ENCODE results near the gene THAP9.

The THAP9 gene

GRCh38 chr4:82890901-82891706 is 9.4 kb upstream of the THAP9 start, which contains the start of gene SEC31A (continued):
- no peak for TF ChIP-seq ZNF510 (tag by site-specific recombination; IDR thresholded peaks at IDR 0.05; ENCODE audit: insufficient replicate concordance)
- peak; percentile 97 for TF ChIP-seq PRDM4 (tag by site-specific recombination; IDR thresholded peaks at IDR 0.05)
- TF ChIP-seq, protein P1, sequence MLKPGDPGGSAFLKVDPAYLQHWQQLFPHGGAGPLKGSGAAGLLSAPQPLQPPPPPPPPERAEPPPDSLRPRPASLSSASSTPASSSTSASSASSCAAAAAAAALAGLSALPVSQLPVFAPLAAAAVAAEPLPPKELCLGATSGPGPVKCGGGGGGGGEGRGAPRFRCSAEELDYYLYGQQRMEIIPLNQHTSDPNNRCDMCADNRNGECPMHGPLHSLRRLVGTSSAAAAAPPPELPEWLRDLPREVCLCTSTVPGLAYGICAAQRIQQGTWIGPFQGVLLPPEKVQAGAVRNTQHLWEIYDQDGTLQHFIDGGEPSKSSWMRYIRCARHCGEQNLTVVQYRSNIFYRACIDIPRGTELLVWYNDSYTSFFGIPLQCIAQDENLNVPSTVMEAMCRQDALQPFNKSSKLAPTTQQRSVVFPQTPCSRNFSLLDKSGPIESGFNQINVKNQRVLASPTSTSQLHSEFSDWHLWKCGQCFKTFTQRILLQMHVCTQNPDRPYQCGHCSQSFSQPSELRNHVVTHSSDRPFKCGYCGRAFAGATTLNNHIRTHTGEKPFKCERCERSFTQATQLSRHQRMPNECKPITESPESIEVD (tag by site-specific recombination; IDR thresholded peaks at IDR 0.05), result no peak
- TF ChIP-seq ZNF404 (tag by site-specific recombination; IDR thresholded peaks at IDR 0.05), result no peak
- TF ChIP-seq, protein P2, sequence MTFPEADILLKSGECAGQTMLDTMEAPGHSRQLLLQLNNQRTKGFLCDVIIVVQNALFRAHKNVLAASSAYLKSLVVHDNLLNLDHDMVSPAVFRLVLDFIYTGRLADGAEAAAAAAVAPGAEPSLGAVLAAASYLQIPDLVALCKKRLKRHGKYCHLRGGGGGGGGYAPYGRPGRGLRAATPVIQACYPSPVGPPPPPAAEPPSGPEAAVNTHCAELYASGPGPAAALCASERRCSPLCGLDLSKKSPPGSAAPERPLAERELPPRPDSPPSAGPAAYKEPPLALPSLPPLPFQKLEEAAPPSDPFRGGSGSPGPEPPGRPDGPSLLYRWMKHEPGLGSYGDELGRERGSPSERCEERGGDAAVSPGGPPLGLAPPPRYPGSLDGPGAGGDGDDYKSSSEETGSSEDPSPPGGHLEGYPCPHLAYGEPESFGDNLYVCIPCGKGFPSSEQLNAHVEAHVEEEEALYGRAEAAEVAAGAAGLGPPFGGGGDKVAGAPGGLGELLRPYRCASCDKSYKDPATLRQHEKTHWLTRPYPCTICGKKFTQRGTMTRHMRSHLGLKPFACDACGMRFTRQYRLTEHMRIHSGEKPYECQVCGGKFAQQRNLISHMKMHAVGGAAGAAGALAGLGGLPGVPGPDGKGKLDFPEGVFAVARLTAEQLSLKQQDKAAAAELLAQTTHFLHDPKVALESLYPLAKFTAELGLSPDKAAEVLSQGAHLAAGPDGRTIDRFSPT (tag by site-specific recombination; IDR thresholded peaks at IDR 0.05), result peak; percentile 87
- no peak for TF ChIP-seq ZNF157 (tag by site-specific recombination; IDR thresholded peaks at IDR 0.05)
- no peak for TF ChIP-seq ZNF623 (tag by site-specific recombination; IDR thresholded peaks at IDR 0.05)
- no peak for TF ChIP-seq ZNF707 (tag by site-specific recombination; IDR thresholded peaks at IDR 0.05)
- TF ChIP-seq ZFHX2 (tag by site-specific recombination; conservative IDR thresholded peaks at IDR 0.05), result peak; percentile 62; the same call in 1 of the 2 replicates
- TF ChIP-seq ZNF501 (tag by site-specific recombination; IDR thresholded peaks at IDR 0.05), result peak; percentile 95
- no peak for TF ChIP-seq ZNF513 (tag by site-specific recombination; IDR thresholded peaks at IDR 0.05)
- TF ChIP-seq GLI2 (tag by site-specific recombination; IDR thresholded peaks at IDR 0.05; ENCODE audit: borderline replicate concordance, low read depth), result no peak
- no peak for TF ChIP-seq ZNF423 (tag by site-specific recombination; IDR thresholded peaks at IDR 0.05)
- TF ChIP-seq ZNF555 (tag by site-specific recombination; conservative IDR thresholded peaks at IDR 0.05), result no peak
- no peak for TF ChIP-seq ZNF140 (tag by site-specific recombination; IDR thresholded peaks at IDR 0.05)
- peak; percentile 90; the same call in 1 of the 2 replicates for TF ChIP-seq KLF7 (tag by site-specific recombination; IDR thresholded peaks at IDR 0.05; ENCODE audit: borderline replicate concordance)
- TF ChIP-seq ZNF768 (tag by site-specific recombination; IDR thresholded peaks at IDR 0.05), result no peak; the same call in 1 of the 2 replicates
- TF ChIP-seq ZNF10 (tag by site-specific recombination; IDR thresholded peaks at IDR 0.05), result peak; percentile 51; the same call in 1 of the 2 replicates
- no peak for TF ChIP-seq ZNF548 (tag by site-specific recombination; IDR thresholded peaks at IDR 0.05)
- TF ChIP-seq ZNF16 (tag by site-specific recombination; IDR thresholded peaks at IDR 0.05; ENCODE audit: low read depth), result no peak
- no peak for TF ChIP-seq ZSCAN16 (tag by site-specific recombination; IDR thresholded peaks at IDR 0.05)
- TF ChIP-seq ZFP41 (tag by site-specific recombination; IDR thresholded peaks at IDR 0.05; ENCODE audit: borderline replicate concordance), result no peak
- 0 out of 2 replicates have a peak, but pooled peaks have one; percentile 26 for TF ChIP-seq EGR2 (tag by site-specific recombination; IDR thresholded peaks at IDR 0.05; ENCODE audit: low read depth)
- TF ChIP-seq ZNF112 (tag by site-specific recombination; IDR thresholded peaks at IDR 0.05), result no peak
- TF ChIP-seq ZNF366 (tag by site-specific recombination; conservative IDR thresholded peaks at IDR 0.05), result no peak
- peak; percentile 92 for TF ChIP-seq ZFP37 (tag by site-specific recombination; IDR thresholded peaks at IDR 0.05)
- TF ChIP-seq ZNF792 (tag by site-specific recombination; IDR thresholded peaks at IDR 0.05), result no peak
- TF ChIP-seq TRIM28 (IDR thresholded peaks at IDR 0.05; ENCODE audit: borderline replicate concordance, low read length), result no peak
- TF ChIP-seq ZNF600 (tag by site-specific recombination; IDR thresholded peaks at IDR 0.05), result peak; percentile 87
- peak; percentile 89 for TF ChIP-seq KLF1 (tag by site-specific recombination; IDR thresholded peaks at IDR 0.05)
- TF ChIP-seq ZNF645 (tag by site-specific recombination; IDR thresholded peaks at IDR 0.05), result no peak
